Dedifferentiated amniotic fluid mesenchymal stem cell (primary cell): ENCODE results near the gene AGPAT3.

Experiments
- DNase-seq: peaks from one replicate; pipeline ENCODE4 v3.0.0-alpha.2; 2016; ENCODE audit errors: extremely low spot score

AGPAT3 gene

DNA sequence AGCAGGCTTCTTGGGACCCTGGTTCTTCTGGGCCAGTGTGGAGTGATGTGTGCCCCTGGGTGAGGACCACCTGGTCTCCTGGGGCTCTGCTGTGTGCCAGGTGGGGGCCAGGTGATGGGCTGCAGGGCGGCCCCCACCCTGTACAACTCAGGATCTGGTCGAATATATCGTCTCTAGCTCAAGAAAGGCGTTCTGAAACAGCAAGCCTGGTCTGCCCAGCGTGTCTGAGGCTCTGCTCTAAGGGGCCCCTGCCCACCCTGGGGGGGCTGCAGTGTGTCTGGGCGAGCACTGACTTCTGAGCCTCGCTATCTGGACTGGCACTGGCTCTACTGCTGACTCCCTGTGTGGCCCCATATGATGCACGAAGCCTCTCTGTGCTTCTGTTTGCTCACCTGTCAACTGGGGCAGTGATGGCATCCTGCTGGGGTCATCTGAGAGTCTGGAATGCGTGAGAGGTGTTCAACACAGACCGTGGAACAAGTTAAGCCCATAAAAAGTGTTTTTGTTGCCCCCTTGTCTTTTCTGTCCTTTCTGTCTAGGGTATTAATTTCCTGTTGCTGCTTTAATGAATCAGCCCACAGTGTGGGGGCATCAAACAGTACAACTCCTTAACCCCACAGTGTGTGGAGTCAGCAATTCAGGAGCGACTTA lies 91.1 kb downstream of the AGPAT3 start:
- no peak for DNase-seq

DNA sequence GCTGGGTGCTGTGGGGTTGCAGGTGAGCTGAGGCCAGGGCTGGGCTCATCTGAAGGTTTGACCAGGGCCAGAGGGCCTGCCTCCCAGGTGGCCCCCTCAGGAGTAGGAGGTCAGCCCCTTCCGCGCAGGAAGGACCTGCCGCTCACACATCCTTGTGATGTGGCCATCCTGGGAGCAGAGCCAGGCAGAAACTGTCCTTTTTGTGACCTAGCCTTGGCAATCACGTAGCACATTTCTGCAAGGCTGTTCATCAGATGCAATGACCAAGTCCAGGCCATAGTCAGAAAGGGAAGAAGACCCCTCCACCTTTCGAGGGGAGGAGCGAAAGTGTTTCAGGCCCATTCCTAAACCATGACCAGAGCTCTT lies 91.6 kb downstream of the AGPAT3 start:
- no peak for DNase-seq

DNA sequence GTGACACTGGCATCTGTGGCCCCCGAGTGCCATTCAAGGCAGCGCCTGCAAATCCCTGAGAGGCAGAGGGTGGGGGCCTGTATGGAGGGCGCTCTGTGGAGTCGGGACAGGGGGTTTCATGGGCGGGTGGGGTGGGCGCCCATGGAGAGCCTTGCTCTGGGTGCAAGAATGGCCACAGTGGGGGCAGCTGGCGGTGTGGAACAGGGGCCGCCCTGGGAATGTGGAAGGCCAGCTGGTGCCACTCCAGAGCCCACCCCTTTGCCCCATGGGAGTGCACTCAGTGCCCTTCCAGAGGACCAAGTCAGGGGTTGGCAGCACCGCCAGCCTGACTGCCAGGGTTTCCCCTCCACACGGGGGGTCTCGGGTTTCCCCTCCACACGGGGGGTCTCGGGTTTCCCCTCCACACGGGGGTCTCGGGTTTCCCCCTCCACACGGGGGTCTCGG lies 92.1 kb downstream of the AGPAT3 start:
- DNase-seq: no peak

DNA sequence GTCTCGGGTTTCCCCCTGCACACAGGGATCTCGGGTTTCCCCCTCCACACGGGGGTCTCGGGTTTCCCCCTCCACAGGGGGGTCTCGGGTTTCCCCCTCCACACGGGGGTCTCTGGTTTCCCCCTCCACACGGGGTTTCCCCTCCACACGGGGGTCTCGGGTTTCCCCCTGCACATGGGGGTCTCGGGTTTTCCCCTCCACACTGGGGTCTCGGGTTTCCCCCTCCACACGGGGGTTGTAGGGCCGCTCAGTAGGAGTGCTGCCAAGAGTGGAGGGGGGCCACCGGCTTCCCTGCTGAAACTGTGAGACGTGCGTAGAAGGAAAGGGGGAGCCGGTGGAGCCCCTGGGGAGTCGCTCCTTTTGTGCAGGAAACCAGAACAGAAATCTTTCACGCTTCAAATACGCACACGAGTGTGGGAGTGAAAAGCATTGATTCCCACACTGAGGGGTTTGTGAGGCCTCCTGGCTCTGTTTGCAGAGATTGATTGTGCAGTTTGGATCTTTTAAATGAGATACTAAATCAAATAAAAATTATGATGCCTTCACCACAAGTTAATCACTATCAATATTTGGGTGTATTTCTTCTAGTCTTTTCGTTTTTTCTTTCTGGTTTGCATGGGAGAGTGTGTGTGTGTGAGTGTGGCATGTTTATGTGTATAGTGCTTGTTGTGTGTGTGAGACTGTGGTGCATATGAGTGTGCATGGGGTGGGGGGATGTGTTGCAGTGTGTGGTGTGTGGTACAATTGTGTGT lies 92.8 kb downstream of the AGPAT3 start:
- no peak for DNase-seq

DNA sequence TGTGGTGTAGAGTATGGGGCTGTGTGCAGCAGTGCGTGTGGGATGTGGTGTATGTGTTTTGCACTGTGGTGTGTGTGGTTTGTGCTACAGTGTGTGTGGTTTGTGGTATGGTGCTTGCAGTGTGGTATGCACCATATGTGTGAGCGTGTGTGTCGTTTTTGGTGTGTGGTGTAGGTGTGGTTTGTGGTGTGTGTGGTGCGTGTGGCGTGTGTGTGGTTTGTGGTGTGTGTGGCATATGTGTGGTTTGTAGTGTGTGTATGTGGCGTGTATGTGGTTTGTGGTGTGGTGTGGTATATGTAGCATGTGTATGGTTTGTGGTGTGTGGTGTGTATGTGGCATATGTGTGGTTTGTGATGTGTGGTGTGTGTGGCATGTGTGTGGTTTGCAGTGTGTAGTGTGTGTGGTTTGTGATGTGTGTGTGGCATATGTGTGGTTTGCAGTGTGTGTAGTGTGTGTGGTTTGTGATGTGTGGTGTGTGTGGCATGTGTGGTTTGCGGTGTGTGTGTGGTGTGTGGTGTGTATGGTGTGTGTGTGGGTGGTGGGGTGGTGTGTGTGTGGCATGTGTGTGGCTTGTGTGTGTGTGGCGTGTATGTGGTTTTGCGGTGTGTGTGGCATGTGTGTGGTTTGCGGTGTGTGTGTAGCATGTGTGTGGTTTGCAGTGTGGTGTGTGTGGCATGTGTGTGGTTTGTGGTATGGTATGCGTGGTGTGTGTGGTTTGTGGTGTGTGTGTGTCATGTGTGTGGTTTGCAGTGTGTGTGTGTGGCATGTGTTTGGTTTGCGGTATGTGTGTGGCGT lies 93.5 kb downstream of the AGPAT3 start:
- no peak for DNase-seq

DNA sequence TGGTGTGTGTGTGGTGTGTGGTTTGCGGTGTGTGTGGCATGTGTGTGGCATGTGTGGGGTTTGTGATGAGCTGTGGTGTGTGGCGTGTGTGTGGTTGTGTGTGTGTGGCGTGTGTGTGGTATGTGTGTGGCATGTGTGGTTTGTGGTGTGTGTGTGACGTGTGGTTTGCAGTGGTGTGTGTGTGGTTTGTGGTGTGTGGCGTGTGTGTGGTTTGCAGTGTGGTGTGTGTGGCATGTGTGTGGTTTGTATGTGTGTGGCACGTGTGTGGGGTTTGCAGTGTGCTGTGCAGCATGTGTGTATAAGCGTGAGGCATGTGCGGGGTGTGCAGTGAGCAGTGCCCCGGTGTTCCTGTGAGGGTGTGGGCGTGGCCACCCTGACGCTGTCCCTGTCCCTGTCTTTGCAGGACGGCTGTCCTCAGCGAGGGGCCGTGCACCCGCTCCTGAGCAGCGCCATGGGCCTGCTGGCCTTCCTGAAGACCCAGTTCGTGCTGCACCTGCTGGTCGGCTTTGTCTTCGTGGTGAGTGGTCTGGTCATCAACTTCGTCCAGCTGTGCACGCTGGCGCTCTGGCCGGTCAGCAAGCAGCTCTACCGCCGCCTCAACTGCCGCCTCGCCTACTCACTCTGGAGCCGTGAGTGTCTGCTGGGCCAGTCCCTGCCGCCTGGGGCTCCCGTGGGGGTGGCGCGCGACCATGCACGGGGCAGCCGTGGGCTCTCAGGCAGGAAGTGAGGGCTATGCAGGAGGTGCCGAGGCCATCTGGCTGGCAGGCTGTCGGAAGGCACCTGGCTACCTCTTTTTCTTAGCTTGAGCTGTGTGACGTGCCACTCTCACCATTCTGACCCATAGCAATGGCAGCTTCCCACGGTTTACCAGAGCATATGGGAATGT lies 94.5 kb downstream of the AGPAT3 start:
- DNase-seq: no peak

DNA sequence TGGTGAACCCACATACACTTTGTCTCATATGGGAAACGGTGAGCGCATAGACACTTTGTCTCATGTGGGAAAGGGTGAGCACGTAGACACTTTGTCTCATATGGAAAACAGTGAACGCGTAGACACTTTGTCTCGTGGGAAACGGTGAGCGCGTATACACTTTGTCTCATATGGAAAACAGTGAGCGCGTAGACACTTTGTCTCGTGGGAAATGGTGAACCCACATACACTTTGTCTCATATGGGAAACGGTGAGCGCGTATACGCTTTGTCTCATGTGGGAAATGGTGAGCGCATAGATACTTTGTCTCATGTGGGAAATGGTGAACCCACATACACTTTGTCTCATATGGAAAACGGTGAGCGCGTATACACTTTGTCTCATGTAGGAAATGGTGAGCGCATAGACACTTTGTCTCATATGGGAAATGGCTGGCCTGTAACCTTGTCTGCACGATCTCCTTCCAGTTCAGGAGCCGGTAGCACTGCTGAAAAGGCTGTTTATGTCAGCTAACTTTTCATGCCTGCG lies 96.4 kb downstream of the AGPAT3 start:
- DNase-seq: no peak

DNA sequence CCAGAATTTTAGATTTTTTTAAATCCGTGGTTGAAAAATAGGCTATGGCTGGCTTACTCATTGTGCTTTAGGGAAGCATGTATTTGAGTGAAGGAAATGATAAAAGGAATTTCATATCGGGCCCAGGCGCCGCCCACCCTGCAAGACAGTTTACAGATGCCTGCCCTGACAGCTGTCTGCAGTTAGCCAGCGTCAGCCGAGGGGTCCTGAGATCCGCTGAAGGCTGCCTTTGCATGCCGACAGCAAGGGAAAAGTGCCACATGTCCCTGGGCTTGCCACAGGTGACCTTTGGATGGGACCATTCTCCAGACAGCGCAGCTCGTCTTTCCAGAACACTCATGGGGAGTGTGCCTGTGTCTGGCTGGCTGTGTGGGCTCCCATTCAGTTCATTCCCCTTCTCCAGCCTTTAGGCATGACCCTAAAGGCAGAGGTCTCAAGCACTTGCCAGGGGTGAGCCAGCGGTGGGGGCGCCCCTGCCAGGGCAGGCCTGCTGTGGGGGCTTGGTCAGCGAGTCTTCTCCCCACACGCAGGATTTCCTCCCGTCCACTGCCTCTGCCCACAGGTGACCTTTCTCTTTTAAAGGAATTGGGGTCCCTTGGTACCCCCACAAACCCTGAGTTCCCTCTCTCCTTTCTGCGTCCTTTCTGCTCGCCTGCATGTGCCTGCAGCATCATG lies 101.0 kb downstream of the AGPAT3 start:
- no peak for DNase-seq

DNA sequence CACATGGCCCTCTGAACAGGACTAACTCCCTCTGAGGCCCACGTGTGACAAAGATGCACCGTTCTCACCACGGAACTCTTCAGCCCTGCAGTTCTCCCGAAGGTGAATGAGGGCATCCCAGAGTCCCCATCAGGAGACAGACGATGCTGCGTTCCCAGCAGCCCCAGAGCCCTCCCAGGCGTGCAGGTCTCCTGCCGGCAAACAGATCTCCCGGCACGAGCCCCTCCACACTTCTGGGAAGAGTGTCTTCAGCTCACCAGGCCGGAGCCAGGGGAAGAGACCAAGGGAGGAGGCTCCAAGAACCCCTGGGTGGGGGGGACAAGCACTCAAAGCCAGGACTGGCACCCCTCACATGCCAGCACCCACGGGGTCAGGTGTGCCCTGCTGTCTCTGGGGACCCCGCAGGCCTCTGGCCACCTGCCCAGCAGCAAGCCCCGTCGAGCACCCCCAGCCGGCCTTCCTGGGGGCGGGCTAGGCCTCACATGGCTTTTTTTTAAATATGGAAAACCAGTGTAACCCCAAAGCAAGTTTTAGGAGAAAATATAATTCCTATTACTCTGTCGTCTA lies 102.0 kb downstream of the AGPAT3 start:
- no peak for DNase-seq

DNA sequence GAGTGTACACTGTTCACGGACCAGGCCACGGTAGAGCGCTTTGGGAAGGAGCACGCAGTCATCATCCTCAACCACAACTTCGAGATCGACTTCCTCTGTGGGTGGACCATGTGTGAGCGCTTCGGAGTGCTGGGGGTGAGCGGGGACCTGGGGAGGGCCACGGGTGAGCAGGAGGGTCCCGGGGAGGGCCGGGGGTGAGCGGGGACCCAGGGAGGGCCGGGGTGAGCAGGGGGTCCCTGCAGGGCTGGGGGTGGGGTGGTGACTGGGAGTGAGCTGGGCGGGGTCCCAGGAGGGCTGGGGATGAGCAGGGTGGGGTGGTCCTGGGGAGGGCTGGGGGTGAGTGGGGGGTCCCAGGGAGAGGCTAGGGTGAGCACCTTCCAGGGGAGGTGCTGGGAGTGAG lies 103.0 kb downstream of the AGPAT3 start:
- no peak for DNase-seq

DNA sequence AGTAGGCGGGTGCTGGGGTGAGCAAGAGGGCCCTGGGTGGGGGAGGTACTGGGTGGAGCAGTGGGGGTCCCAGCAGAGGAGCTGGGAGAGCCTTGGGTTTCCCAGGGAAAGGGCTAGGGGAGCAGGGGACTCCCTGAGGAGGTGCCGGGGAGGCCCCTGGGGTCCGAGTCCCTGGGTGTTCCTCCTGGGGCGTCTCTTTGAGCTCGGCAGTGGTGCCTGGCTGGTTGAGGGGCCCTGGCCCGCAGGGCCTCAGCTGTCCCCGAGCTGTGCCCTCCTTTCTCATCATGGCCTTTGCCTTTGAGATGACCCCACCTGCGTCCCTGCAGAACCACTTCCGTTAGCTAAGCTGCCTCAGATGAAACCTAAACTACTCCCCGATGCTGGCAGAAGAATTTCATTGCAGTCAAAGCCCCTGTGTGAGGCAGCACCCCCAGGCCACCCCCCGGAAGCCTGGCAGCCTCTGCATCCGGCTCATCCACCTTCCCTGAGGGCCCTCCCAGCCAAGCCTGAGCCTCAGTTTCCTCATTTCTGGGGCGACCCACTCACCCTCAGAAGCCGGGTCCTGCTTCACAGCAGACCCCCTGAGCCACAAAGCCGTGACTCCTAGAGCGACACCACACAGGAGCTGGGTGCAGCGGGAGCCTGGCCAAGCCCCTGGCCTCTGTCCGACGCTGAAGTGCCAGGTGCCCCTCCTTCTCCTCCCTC lies 103.5 kb downstream of the AGPAT3 start:
- no peak for DNase-seq

DNA sequence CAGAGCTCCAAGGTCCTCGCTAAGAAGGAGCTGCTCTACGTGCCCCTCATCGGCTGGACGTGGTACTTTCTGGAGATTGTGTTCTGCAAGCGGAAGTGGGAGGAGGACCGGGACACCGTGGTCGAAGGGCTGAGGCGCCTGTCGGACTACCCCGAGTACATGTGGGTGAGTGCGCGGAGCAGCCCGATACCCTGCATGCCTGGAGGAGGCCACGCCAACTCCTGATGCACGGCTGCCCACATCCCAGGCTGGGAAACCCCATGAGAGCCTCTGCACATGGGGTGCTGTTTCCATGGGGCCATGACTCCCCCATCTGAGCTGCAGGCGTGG lies 104.1 kb downstream of the AGPAT3 start:
- DNase-seq: no peak

DNA sequence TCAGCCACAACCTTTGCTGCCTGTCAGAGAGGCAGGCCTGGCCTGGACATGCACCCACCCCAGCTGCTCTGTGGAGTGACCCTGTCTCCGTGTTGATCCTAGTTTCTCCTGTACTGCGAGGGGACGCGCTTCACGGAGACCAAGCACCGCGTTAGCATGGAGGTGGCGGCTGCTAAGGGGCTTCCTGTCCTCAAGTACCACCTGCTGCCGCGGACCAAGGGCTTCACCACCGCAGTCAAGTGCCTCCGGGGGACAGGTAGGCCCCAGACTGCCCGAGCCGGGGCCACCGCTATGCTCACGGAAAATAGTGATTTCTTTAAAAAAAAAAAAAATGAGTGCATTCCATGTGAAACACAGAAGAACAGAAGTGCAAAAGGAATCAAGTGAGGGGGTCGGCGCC lies 105.5 kb downstream of the AGPAT3 start:
- no peak for DNase-seq

DNA sequence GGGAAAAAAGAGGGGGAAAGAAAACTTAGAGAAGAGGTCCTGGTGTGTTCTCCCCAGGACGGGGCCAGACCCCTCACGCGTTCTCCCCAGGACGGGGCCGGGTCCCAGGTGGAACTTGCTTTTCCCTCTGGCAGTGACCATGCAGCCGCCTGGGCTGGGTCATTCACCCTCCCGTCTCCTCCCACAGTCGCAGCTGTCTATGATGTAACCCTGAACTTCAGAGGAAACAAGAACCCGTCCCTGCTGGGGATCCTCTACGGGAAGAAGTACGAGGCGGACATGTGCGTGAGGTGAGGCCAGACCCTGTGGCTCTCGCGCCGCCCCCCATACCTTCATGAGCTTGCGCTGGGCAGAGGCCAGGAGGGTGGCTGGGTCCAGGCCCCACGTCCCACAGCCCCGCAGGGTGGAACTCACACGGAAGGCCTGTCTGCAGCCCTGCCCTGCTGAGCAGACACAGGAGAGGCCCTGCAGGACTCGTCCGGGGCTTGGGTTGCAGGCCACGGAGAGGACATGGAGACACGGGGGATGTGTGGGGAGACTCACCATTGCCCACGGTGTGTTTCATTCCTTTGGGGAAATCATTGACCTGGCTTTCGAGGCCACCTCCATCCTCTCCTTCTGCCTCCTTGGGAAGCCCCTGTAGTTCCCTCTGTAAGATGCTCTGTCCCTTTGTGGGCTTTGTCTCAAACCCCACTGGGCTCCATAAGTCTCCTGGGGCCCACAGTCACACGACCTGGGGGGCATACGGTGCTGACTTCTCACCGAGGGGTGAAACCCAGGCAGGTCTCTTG lies 106.4 kb downstream of the AGPAT3 start:
- no peak for DNase-seq

DNA sequence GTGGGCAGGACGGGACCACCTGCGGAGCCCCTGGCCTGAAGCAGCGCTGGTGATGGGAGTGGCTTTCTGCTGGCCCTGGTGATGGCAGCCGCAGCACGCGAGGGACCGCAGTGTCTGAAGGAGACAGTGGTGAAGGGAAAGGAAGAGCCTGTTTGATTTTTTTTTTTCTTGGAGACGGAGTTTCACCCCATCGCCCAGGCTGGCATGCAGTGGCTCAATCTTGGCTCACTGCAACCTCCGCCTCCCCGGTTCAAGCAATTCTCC lies 106.9 kb downstream of the AGPAT3 start:
- no peak for DNase-seq

DNA sequence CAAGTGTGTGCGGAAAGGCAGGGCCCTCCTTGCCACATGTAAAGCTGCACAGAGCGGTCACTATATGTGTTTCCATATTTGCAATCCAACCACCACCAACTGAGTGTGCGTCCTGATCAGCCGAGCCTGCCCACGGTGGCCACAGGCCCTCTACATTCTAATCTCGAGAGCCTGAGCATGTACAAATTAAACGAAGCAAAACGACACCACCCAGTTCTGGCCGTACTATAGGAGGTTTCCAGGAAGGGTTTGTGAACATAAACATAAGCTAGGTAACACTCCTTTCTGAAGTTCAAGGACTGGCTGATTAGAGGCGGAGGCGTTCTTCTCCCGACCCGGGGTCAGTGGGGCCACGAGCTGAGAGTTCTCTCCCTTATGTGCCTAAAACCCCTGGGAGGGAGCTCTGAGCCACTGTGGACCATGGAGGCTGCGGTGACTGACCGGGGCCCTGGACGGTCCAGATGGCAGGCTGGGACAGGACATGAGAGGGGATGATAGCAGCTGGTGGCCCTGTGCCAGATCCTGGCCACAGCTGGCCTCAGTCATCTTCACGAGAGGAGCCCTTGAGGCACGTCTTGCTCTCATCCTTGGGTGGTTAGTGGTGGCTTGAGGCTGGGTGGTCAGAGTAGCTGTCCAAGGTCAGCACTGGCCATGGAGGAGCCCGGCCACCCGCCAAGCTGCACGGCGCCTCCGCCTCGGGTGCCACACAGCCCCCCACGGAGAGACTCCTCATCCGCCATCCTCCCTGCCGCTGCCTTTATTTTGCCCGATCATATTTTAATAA lies 108.0 kb downstream of the AGPAT3 start:
- no peak for DNase-seq

DNA sequence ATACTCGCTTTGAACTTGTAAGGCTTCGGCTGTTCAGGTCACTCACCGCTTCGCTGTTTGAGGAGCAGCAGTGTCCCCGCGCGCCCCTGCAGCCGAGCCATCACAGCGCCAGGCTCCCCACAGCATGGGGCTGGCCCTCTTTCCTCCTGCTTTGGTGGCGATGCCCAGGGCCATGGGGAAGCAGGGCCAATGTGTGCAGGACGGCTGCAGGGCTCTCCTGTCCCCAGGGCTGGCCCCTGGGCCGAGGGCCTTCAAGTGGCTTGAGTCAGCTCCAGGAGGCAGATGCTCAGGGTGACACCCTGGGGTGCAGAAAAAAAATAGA lies 108.6 kb downstream of the AGPAT3 start:
- no peak for DNase-seq

DNA sequence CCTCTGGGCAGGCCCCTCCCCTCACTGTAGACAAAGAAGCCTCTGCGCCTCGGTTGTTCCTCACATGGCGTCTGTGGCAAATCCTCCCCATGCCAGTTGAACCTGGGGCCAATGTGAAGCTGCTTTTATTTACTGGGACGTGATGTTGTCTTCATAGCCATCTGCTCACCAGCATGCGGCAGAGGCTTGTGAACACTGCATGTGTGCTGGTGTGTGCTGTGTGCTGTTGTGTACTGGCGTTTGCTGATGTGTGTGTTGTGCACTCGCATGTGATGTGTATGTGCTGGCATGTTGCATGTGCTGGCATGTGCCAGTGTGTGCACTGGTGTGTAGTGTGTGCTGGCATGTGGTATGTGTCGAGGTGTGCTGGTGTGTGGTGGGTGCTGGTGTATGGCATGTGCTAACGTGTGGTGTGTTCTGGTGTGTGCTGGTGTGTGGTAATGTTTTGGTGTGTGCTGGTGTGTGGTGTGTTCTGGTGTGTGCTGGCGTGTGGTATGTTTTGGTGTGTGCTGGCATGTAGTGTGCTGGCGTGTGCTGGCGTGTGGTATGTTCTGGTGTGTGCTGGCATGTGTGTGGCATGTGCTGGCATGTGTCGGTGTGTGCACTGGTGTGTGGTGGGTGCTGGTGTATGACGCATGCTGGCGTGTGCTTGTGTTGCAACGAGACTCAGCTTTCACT lies 109.9 kb downstream of the AGPAT3 start:
- no peak for DNase-seq
